ENCODE results near the gene RRAS2. TPM values are rescaled to one million over a fixed set of nuclear protein-coding genes. Genes with fewer than 3 reads are reported as not detected.
"Not testable (repeated sequence)": the region's sequence is repeated elsewhere in the genome, so short reads cannot be mapped to it uniquely, and the experiment has no call there.

Gene RRAS2
- 102 and 118 TPM in 2 replicates for total RNA-seq

DNA sequence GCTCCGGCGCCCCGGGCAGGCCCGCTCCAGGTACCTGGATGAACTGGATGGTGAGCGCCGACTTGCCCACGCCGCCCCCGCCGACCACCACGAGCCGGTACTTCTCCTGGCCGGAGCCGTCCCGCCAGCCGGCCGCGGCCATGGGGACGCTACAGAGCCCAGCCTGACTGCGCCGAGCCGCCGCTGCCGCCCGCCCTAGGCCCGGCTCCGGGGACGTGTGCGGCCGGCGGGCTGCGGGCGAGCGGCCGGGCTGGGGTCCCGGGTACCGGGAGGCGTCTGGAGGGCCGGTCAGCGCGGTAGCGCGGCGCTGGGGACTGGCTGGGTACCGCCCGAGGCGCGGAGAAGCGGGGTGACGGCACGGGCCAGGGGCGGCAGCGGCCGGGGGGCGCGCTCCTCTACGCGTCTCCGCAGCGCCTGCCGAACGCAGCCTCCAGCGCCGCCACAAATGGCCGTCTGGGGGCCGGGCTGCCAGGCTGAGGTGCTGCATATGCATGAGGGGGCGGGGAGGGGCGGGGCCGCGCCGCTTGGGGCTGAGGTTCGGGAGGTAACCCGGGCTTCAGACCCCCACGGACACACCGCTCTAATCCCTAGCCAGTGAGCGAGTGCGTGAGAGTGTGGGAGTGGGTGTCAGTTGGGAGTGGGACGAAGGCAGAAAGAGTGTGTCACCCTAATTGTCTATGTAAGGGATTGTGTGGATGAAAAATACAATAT lies at the start of gene RRAS2:
Gene RRAS2 (minus strand): TSS at position 455 of the 711 bp plus-strand sequence. CDS start 313 bp downstream, at position 142.
- DNase-seq (ENCODE audit: low read depth), result no peak
- Histone ChIP-seq H3K36me3 (ENCODE audit: control insufficient read depth, insufficient read depth, low read length) (no peaks in the 10 kb centered on the region), H3K27me3 (ENCODE audit: control insufficient read depth, insufficient read depth, low read length) (no peaks in the 10 kb centered on the region), H3K4me3 (ENCODE audit: low read depth, low read length) (peak within 1 kb of the TSS; percentile 81)
- TF ChIP-seq, protein P1, sequence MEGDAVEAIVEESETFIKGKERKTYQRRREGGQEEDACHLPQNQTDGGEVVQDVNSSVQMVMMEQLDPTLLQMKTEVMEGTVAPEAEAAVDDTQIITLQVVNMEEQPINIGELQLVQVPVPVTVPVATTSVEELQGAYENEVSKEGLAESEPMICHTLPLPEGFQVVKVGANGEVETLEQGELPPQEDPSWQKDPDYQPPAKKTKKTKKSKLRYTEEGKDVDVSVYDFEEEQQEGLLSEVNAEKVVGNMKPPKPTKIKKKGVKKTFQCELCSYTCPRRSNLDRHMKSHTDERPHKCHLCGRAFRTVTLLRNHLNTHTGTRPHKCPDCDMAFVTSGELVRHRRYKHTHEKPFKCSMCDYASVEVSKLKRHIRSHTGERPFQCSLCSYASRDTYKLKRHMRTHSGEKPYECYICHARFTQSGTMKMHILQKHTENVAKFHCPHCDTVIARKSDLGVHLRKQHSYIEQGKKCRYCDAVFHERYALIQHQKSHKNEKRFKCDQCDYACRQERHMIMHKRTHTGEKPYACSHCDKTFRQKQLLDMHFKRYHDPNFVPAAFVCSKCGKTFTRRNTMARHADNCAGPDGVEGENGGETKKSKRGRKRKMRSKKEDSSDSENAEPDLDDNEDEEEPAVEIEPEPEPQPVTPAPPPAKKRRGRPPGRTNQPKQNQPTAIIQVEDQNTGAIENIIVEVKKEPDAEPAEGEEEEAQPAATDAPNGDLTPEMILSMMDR (IDR thresholded peaks at IDR 0.05; ENCODE audit: insufficient read depth, low read length, poor library complexity, severe bottlenecking), result no peak

DNA sequence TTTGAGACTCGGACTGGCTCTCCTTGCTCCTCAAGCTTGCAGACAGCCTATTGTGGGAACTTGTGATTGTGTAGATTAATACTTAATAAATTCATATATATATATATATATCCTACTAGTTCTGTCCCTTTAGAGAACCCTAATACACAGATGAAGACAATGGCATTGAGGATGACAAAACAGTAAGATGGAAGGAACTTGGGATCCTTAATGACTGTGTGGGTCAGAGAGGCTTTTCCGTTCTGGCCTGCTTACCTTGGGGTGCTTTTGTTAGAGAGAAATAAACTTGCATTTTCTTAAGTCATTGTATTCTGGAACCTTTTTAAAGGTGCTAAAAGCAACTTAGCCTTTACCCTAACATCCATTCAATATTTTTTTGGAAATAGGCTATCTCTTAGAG lies 49.6 kb upstream of the RRAS2 start:
- H3K27me3 ChIP-seq (ENCODE audit: control insufficient read depth, insufficient read depth, low read length), result no peaks in the 10 kb centered on the region
- DNase-seq (ENCODE audit: low read depth), result no peak
- no peak overlapping the region for H3K4me3 ChIP-seq (ENCODE audit: low read depth, low read length)
- no peaks in the 10 kb centered on the region for H3K36me3 ChIP-seq (ENCODE audit: control insufficient read depth, insufficient read depth, low read length)
- TF ChIP-seq, protein P1 (IDR thresholded peaks at IDR 0.05; ENCODE audit: insufficient read depth, low read length, poor library complexity, severe bottlenecking), result no peak

DNA sequence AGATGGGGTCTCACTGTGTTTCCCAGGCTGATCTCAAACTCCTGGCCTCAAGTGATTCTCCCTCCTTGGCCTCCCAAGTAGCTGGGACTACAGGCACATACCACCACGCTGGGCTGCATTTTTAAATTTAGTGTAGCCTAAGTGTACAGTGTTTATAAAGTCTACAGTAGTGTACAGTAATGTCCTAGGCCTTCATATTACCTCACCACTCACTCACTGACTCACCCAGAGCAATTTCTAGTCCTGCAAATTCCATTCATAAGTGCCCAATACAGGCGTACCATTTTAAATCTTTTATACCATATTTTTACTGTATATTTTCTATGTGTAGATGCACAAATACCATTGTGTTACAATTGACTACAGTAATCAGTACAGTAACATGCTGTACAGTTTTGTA lies 47.1 kb upstream of the RRAS2 start:
- H3K36me3 ChIP-seq (ENCODE audit: control insufficient read depth, insufficient read depth, low read length); H3K27me3 ChIP-seq (ENCODE audit: control insufficient read depth, insufficient read depth, low read length); H3K4me3 ChIP-seq (ENCODE audit: low read depth, low read length); DNase-seq (ENCODE audit: low read depth): not testable (repeated sequence)

DNA sequence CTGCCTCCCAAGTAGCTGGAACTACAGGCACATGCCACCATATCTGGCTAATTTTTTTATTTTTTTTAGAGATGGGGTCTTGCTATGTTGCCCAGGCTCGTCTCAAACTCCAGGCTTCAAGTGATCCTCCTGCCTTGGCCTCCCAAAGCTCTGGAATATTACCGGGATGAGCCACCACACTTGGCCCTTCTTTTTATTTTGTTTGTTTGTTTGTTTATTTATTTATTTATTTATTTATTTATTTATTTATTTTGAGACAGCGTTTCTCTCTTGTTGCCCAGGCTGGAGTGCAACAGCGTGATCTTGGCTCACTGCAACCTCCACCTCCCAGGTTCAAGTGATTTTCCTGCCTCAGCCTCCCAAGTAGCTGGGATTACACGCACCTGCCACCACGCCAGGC lies 44.5 kb upstream of the RRAS2 start:
- not testable (repeated sequence) for H3K36me3 ChIP-seq (ENCODE audit: control insufficient read depth, insufficient read depth, low read length); H3K27me3 ChIP-seq (ENCODE audit: control insufficient read depth, insufficient read depth, low read length); DNase-seq (ENCODE audit: low read depth); H3K4me3 ChIP-seq (ENCODE audit: low read depth, low read length)

DNA sequence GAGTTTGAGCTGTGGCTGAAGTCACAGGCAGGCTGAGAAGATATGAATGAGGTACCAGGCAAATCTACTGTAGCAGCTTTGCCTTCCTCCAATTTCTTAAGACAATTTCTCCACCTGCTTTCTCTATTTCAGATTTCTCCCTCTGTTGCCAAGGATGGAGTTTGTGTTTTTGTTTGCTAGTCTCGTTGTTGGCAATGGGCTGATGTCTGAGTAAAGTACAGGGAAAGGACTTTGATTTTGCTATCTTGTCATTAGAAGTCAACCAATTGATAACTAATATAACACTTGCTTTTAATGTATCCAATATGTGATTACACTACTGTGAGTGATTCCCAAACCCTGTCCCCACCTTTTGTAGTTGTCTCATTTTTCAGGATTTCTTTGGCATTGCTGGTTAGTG lies 40.1 kb upstream of the RRAS2 start:
- no peak for DNase-seq (ENCODE audit: low read depth)
- H3K27me3 ChIP-seq (ENCODE audit: control insufficient read depth, insufficient read depth, low read length), result no peaks in the 10 kb centered on the region
- no peak overlapping the region for H3K4me3 ChIP-seq (ENCODE audit: low read depth, low read length)
- TF ChIP-seq, protein P1 (IDR thresholded peaks at IDR 0.05; ENCODE audit: insufficient read depth, low read length, poor library complexity, severe bottlenecking), result no peak
- no peaks in the 10 kb centered on the region for H3K36me3 ChIP-seq (ENCODE audit: control insufficient read depth, insufficient read depth, low read length)

DNA sequence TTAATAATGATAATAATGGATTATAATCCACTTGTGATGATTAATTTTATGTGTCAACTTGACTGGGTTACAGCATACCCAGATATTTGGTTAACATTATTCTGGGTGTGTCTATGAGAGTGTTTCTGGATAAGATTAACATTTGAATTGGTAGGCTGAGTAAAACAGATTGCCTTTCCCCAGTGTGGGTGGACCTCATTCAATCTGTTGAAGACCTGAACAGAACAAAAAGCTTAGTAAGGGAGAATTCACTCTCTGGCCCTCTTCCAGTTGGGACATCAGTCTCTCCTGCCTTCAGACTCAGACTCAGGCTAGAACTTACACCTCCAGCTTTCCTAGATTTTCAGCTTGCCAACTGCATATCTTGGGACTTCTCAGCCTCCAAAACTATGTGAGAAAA lies 37.3 kb upstream of the RRAS2 start:
- DNase-seq (ENCODE audit: low read depth), result no peak
- TF ChIP-seq, protein P1 (IDR thresholded peaks at IDR 0.05; ENCODE audit: insufficient read depth, low read length, poor library complexity, severe bottlenecking), result no peak
- H3K36me3 ChIP-seq (ENCODE audit: control insufficient read depth, insufficient read depth, low read length), result no peaks in the 10 kb centered on the region
- H3K27me3 ChIP-seq (ENCODE audit: control insufficient read depth, insufficient read depth, low read length), result no peaks in the 10 kb centered on the region
- H3K4me3 ChIP-seq (ENCODE audit: low read depth, low read length), result no peak overlapping the region

DNA sequence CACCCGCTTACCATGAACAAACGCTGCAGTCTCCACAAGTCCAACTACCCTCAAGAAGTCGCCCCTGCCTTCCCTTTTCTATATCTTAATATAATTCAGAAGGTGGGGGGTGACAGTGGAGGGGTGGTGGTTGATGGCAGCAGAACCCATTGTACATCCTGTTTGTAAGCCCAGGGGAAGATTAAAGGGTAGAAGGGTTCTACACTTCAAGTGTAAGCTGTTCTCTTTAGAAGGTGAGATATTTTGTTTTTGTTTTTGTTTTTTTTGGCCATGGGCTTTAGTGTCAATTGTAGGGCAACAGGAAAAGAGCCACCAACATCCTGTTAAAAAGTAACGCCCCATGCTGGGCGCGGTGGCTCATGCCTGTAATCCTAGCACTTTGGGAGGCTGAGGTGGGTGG lies 34.9 kb upstream of the RRAS2 start:
- Histone ChIP-seq H3K4me3 (ENCODE audit: low read depth, low read length) (no peak overlapping the region), H3K36me3 (ENCODE audit: control insufficient read depth, insufficient read depth, low read length) (no peaks in the 10 kb centered on the region), H3K27me3 (ENCODE audit: control insufficient read depth, insufficient read depth, low read length) (no peaks in the 10 kb centered on the region)
- no peak for DNase-seq (ENCODE audit: low read depth)
- TF ChIP-seq, protein P1 (IDR thresholded peaks at IDR 0.05; ENCODE audit: insufficient read depth, low read length, poor library complexity, severe bottlenecking), result no peak

Measured in kidney epithelial cell (primary cell).